ENCODE results near the gene IDH2.

Gene IDH2

DNA sequence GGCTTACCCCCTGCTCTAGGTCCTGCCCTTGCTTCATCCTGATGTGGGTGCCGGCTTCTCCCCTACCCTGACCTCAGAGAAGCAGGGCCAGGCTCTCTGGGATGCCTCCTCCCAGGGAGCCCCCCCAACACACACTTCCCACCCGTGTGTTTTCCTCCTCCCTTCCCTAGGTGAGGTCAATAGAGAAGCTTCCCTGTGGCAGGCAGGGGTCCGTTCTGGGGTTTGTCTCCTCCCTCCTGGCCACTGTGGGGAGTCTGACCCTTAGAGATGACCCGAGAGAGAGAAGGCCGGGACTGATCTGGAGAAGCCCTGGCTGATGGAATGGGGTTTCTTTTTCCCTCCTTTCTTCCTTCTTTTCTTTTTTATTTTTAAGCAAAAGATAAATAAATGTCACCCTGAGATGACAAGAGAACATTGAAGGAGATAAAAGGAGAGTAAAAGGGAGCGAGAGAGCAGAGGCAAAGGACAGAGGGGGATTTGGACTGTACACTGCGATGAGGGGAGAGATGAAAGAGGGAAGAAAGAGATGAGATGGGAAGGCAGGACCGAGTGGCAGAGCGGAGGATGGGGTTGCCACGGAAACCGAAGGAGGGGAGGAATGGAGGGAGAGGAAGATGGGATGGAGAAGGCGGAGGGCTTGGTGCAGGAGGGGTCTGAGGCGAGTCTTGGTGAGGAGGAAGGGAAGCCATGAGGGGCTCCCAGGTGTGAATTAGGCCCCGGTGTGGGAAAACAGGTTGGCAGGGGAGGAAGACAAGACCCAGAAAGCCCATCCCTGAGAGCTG, 48.4 kb downstream of the IDH2 start:
- in situ Hi-C loops (cut with MboI; ENCODE audit: low pct_unique_long_range_greater_than_20kb, low sequenced_read_pairs, unreplicated experiment), result no loop called here
- DNase-seq (ENCODE audit: low spot score), result no peak
- TF ChIP-seq, protein P1, sequence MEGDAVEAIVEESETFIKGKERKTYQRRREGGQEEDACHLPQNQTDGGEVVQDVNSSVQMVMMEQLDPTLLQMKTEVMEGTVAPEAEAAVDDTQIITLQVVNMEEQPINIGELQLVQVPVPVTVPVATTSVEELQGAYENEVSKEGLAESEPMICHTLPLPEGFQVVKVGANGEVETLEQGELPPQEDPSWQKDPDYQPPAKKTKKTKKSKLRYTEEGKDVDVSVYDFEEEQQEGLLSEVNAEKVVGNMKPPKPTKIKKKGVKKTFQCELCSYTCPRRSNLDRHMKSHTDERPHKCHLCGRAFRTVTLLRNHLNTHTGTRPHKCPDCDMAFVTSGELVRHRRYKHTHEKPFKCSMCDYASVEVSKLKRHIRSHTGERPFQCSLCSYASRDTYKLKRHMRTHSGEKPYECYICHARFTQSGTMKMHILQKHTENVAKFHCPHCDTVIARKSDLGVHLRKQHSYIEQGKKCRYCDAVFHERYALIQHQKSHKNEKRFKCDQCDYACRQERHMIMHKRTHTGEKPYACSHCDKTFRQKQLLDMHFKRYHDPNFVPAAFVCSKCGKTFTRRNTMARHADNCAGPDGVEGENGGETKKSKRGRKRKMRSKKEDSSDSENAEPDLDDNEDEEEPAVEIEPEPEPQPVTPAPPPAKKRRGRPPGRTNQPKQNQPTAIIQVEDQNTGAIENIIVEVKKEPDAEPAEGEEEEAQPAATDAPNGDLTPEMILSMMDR (IDR thresholded peaks at IDR 0.05; ENCODE audit: extremely low read depth, insufficient read depth, missing control alignments), result no peak

DNA sequence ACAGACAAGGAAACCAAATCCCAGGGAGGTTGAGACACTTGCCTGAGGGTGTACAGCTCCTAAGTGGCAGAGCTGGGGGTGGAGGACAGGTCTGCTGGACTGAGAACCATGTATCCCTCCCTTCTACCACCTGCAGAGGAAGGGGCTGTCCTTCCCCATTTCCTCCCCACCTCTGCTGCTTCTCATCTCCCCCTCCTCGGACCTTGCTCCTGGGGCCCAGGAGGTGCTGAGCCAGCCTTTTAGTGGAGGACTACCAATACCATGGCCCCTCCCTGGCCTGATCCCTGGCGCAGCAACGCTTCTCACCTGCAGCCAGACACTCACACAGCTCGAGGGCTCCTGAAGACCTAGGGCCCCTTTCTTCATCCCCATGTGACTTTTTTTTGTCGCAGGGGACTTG, 50.4 kb downstream of the IDH2 start:
- TF ChIP-seq, protein P1 (IDR thresholded peaks at IDR 0.05; ENCODE audit: extremely low read depth, insufficient read depth, missing control alignments), result no peak
- in situ Hi-C loops (cut with MboI; ENCODE audit: low pct_unique_long_range_greater_than_20kb, low sequenced_read_pairs, unreplicated experiment), result no loop called here
- no peak for DNase-seq (ENCODE audit: low spot score)

DNA sequence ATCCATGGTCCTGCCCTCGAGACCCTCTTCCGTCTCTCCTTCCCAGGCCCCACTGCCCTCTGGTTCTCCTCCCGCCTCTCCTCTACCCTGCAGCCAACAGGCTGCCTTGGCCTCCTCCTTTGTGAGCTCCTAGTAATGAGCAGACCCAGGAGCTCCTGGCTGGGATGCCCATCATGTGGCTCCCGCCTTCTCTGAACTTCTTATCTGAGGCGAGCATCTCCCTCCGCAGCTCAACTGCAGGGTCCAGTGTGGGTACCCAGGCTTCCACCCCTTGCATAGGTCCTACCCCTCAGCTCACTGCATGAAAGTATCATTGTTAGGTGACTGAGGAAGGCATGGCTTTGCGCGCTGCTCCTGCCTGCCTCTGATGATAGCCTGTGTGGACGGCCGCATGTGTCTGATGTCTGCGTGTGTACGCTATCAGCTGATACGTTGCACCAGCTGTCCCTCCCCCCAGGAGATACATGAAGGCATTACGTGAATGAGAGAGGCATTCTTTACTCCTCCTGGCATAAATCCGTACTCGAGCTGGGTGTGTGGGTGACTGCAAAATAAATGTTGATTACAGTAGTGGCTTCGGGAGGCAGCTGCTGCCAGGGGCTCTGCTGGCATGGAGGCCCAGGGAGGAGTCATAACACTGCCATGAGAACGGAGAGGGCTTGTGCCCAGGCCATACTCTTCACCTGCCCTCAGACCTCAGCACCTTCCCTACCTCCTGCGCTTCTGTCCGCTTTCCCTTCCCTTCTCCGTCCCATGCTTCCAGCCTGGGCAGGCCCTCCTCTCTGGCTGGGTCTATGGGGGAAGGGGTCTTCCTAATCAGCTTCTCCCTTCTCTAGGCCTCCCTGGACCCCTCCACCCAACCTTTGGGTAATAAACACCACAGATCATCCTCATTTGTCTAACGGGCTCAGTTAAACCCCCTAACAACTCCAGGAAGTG, 52.3 kb downstream of the IDH2 start:
- in situ Hi-C loops (cut with MboI; ENCODE audit: low pct_unique_long_range_greater_than_20kb, low sequenced_read_pairs, unreplicated experiment), result no loop called here
- DNase-seq (ENCODE audit: low spot score), result no peak
- TF ChIP-seq, protein P1 (IDR thresholded peaks at IDR 0.05; ENCODE audit: extremely low read depth, insufficient read depth, missing control alignments), result no peak

GRCh38 chr15:90049030-90049429, 53.2 kb downstream of the IDH2 start:
- TF ChIP-seq, protein P1 (IDR thresholded peaks at IDR 0.05; ENCODE audit: extremely low read depth, insufficient read depth, missing control alignments), result no peak
- DNase-seq (ENCODE audit: low spot score), result no peak
- in situ Hi-C loops (cut with MboI; ENCODE audit: low pct_unique_long_range_greater_than_20kb, low sequenced_read_pairs, unreplicated experiment), result no loop called here

DNA sequence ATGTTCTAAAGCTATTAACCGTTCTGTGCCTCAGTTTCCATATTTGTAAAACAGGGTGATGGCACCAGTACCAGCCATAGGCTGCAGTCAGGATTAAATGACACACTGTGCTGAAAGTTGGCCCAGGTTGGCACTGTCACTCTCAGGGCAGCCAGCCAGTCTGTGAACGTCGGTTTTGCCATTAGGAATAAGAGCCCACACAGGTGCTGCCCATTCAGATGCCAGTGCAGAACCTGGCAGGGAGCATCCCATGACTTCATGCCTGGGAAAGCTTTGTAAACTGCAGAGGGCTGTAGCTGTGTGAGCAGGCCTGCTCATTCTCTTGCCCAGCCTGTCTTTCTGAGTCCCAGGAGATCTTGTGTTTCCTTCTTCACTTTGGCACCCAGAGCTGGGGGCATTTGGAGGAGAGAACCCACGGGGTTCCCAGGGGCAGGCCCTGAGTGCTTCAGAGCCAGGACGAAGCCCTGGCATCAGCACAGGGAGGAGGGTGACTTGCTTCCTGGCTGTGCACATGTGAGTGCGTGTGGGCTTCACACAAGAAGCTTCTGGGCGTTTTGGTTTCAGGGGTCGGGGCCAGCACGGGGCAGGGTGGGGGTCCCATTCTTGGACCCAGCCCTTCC, 54.2 kb downstream of the IDH2 start:
- TF ChIP-seq, protein P1 (IDR thresholded peaks at IDR 0.05; ENCODE audit: extremely low read depth, insufficient read depth, missing control alignments), result no peak
- in situ Hi-C loops (cut with MboI; ENCODE audit: low pct_unique_long_range_greater_than_20kb, low sequenced_read_pairs, unreplicated experiment), result no loop called here
- DNase-seq (ENCODE audit: low spot score), result no peak

DNA sequence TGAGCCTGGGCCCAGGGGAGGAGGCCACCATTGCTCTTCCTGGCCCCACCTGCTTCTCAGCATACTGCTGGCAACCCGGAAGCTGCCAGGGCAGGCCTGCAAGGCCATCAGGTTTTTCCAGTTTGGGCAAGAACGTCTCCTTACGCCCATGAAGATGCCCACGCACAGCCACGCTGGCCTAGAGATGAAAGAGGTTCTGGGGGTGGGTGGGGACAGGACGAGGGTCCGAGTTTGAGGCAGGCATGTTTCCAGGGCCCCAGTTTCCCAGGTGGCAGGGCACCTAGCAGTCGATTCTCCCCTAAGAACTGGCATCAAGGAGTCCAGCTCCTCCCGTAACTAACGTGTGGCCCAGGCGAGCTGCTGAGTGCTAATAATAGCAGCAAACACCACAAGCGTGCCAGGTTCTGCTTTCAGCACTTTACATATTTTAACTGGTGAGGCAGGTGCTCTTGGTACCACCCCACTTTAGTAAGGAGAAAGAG, 55.3 kb downstream of the IDH2 start:
- DNase-seq (ENCODE audit: low spot score), result peak; percentile 58
- in situ Hi-C loops (cut with MboI; ENCODE audit: low pct_unique_long_range_greater_than_20kb, low sequenced_read_pairs, unreplicated experiment), result no loop called here
- TF ChIP-seq, protein P1 (IDR thresholded peaks at IDR 0.05; ENCODE audit: extremely low read depth, insufficient read depth, missing control alignments), result no peak
